Osteocyte (in vitro differentiated cells): ENCODE data around the gene FLT1. TPM values are rescaled to one million over a fixed set of nuclear protein-coding genes. Genes with fewer than 3 reads are reported as not detected.

Source experiments
- DNase-seq: peaks from one replicate; pipeline ENCODE4 v3.0.0; 2021; ENCODE audit warnings: mixed read lengths; ENCODE audit not compliant: unreplicated experiment; ENCODE audit errors: extremely low spot score
- H3K27ac Mint-ChIP-seq: one replicate; pipeline ENCODE4 v1.8.0; 2021; ENCODE audit warnings: mild to moderate bottlenecking, mixed read lengths; ENCODE audit not compliant: unreplicated experiment
- H3K27me3 Mint-ChIP-seq: one replicate; pipeline ENCODE4 v1.8.0; 2021; ENCODE audit warnings: mixed read lengths; ENCODE audit not compliant: unreplicated experiment
- H3K36me3 Mint-ChIP-seq: one replicate; pipeline ENCODE4 v1.8.0; 2021; ENCODE audit warnings: mixed read lengths; ENCODE audit not compliant: unreplicated experiment
- H3K4me1 Mint-ChIP-seq: one replicate; pipeline ENCODE4 v1.8.0; 2021; ENCODE audit warnings: mixed read lengths; ENCODE audit not compliant: unreplicated experiment
- H3K4me3 Mint-ChIP-seq: one replicate; pipeline ENCODE4 v1.8.0; 2021; ENCODE audit warnings: mild to moderate bottlenecking, moderate library complexity, mixed read lengths; ENCODE audit not compliant: unreplicated experiment
- H3K9me3 Mint-ChIP-seq: one replicate; pipeline ENCODE4 v1.8.0; 2021; ENCODE audit warnings: mixed read lengths; ENCODE audit not compliant: unreplicated experiment
- total RNA-seq: library from RNA; stranded (reverse); gene quantifications from 2 replicates; pipeline ENCODE4 v1.2.1, GENCODE V29; 2021
- TF ChIP-seq, protein P1 (sequence below): fragments of 200-600 bp; sonication (generic); IDR thresholded peaks from 2 replicates; pipeline ENCODE4 v1.5.0; 2021; ENCODE audit warnings: antibody characterized with exemption, mild to moderate bottlenecking, moderate library complexity

The FLT1 gene
- total RNA-seq, 1 donor from 2014 or later: 3.4 TPM

GRCh38 chr13:28432816-28433560 is 61.9 kb downstream of the FLT1 start:
- H3K27ac Mint-ChIP-seq: no peak overlapping the region
- no peak for DNase-seq
- TF ChIP-seq, protein P1, sequence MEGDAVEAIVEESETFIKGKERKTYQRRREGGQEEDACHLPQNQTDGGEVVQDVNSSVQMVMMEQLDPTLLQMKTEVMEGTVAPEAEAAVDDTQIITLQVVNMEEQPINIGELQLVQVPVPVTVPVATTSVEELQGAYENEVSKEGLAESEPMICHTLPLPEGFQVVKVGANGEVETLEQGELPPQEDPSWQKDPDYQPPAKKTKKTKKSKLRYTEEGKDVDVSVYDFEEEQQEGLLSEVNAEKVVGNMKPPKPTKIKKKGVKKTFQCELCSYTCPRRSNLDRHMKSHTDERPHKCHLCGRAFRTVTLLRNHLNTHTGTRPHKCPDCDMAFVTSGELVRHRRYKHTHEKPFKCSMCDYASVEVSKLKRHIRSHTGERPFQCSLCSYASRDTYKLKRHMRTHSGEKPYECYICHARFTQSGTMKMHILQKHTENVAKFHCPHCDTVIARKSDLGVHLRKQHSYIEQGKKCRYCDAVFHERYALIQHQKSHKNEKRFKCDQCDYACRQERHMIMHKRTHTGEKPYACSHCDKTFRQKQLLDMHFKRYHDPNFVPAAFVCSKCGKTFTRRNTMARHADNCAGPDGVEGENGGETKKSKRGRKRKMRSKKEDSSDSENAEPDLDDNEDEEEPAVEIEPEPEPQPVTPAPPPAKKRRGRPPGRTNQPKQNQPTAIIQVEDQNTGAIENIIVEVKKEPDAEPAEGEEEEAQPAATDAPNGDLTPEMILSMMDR: no peak
- H3K36me3 Mint-ChIP-seq: no peaks in the 10 kb centered on the region
- H3K4me1 Mint-ChIP-seq: no peaks in the 10 kb centered on the region
- no peaks in the 10 kb centered on the region for H3K27me3 Mint-ChIP-seq
- no peak overlapping the region for H3K4me3 Mint-ChIP-seq
- H3K9me3 Mint-ChIP-seq: no peaks in the 10 kb centered on the region

GRCh38 chr13:28429685-28430290 is 65.1 kb downstream of the FLT1 start:
- TF ChIP-seq, protein P1: no peak
- no peaks in the 10 kb centered on the region for H3K9me3 Mint-ChIP-seq
- DNase-seq: no peak
- H3K4me1 Mint-ChIP-seq: peaks cover 15% of the 10 kb centered on the region
- H3K27ac Mint-ChIP-seq: no peak overlapping the region
- no peaks in the 10 kb centered on the region for H3K27me3 Mint-ChIP-seq
- no peak overlapping the region for H3K4me3 Mint-ChIP-seq
- no peaks in the 10 kb centered on the region for H3K36me3 Mint-ChIP-seq

- no peaks in the 10 kb centered on the region for H3K36me3 Mint-ChIP-seq
- no peak for DNase-seq
- H3K9me3 Mint-ChIP-seq: no peaks in the 10 kb centered on the region
- H3K27me3 Mint-ChIP-seq: no peaks in the 10 kb centered on the region
- TF ChIP-seq, protein P1: no peak
- H3K4me3 Mint-ChIP-seq: no peak overlapping the region
- H3K4me1 Mint-ChIP-seq: peaks cover 15% of the 10 kb centered on the region
- H3K27ac Mint-ChIP-seq: no peak overlapping the region
Measured at GRCh38 chr13:28429096-28429495, 65.8 kb downstream of the FLT1 start.

- H3K4me1 Mint-ChIP-seq: peaks cover 17% of the 10 kb centered on the region
Measured at GRCh38 chr13:28426381-28426780, 68.5 kb downstream of the FLT1 start.

GRCh38 chr13:28425793-28426192 is 69.1 kb downstream of the FLT1 start:
- Mint-ChIP-seq H3K36me3 (no peaks in the 10 kb centered on the region), H3K9me3 (no peaks in the 10 kb centered on the region), H3K4me3 (no peak overlapping the region), H3K27me3 (no peaks in the 10 kb centered on the region), H3K27ac (no peak overlapping the region), H3K4me1 (peaks cover 17% of the 10 kb centered on the region)
- DNase-seq: no peak
- TF ChIP-seq, protein P1: no peak

More at GRCh38 chr13:28426381-28426780, 68.5 kb downstream of the FLT1 start:
- no peaks in the 10 kb centered on the region for H3K36me3 Mint-ChIP-seq
- no peaks in the 10 kb centered on the region for H3K27me3 Mint-ChIP-seq
- H3K27ac Mint-ChIP-seq: no peak overlapping the region
- no peak for DNase-seq
- TF ChIP-seq, protein P1: no peak
- no peak overlapping the region for H3K4me3 Mint-ChIP-seq
- no peaks in the 10 kb centered on the region for H3K9me3 Mint-ChIP-seq
